ENCODE measurements around the gene TIGIT.

DNA sequence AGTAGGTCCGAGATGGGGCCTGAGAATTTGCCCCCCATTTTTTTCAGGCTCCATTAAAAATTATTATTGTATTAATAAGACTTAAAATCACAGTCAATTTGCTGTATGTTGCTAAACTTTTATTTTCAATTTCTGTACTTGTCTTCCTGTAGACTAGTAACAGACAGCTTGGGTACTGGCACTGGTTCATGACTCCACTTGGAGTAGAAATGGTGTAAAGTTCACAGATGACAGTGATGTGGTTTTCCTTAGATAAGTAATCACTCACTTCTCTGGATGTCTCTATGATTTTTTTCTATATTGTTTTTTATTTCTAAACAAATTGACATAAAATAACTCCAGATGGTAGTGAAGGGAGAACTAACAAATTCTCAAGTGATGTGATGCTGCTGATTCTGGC is 40.9 kb upstream of the TIGIT start:
- TF ChIP-seq CTCF (IDR thresholded peaks at IDR 0.05; ENCODE audit: poor library complexity) (no peak), EZH2 (IDR thresholded peaks at IDR 0.05; ENCODE audit: borderline replicate concordance) (no peak)

Data from hepatocyte (in vitro differentiated cells).